WTC11 (cell line): ENCODE data around the gene GRK6. TPM values are rescaled to one million over a fixed set of nuclear protein-coding genes. Genes with fewer than 3 reads are reported as not detected.
A peak's percentile ranks its signal among the peaks of the same experiment; 100 is the strongest.

Experiments used
- ATAC-seq: fragments of 200-7000 bp; cut with Tn5 transposase; 2 replicates; pipeline ENCODE4 v1.10.0; 2021; ENCODE audit warnings: mild to moderate bottlenecking, moderate library complexity
- CTCF ChIA-PET: fragments of 300-600 bp; sonication (Branson Sonifier 250); formaldehyde crosslinking; loops from one replicate; lab custom pipeline; 2021; ENCODE audit warnings: antibody characterized with exemption; lab: Charles Lee
- POLR2A ChIA-PET: fragments of 350-600 bp; sonication (Branson Sonifier 250); formaldehyde crosslinking; loops from one replicate; lab custom pipeline; 2021; ENCODE audit warnings: antibody characterized with exemption; lab: Charles Lee
- DNase-seq: peaks from one replicate; pipeline ENCODE4 v3.0.0; 2021; ENCODE audit warnings: low spot score
- H3K27ac Mint-ChIP-seq: 2 replicates; pipeline ENCODE4 v1.8.0; 2021; ENCODE audit warnings: mixed read lengths
- H3K27me3 Mint-ChIP-seq: 2 replicates; pipeline ENCODE4 v1.8.0; 2021; ENCODE audit warnings: low read depth, mild to moderate bottlenecking, moderate library complexity, mixed read lengths
- H3K36me3 Mint-ChIP-seq: 2 replicates; pipeline ENCODE4 v1.8.0; 2021; ENCODE audit warnings: mixed read lengths
- H3K4me1 Mint-ChIP-seq: 2 replicates; pipeline ENCODE4 v1.8.0; 2022; ENCODE audit warnings: mixed read lengths
- H3K4me3 Mint-ChIP-seq: 2 replicates; pipeline ENCODE4 v1.8.0; 2021; ENCODE audit warnings: mild to moderate bottlenecking, moderate library complexity, mixed read lengths
- H3K9me3 Mint-ChIP-seq: 2 replicates; pipeline ENCODE4 v1.8.0; 2021; ENCODE audit warnings: mixed read lengths
- AR ChIP-seq: fragments of 250-450 bp; sonication (Bioruptor Pico); IDR thresholded peaks from 2 replicates; pipeline ENCODE4 v1.9.0; 2021; ENCODE audit warnings: mild to moderate bottlenecking
- CREB1 ChIP-seq: sonication (generic); formaldehyde crosslinking; IDR thresholded peaks from 2 replicates; pipeline ENCODE4 v1.8.0; 2023; ENCODE audit warnings: mild to moderate bottlenecking, missing genetic modification reagents
- CTCF ChIP-seq: fragments of 200-600 bp; IDR thresholded peaks from 2 replicates; pipeline ENCODE4 v1.8.0; 2022; ENCODE audit warnings: antibody characterized with exemption
- EMX1 ChIP-seq: fragments of 250-450 bp; sonication (Bioruptor Pico); IDR thresholded peaks from 2 replicates; pipeline ENCODE4 v1.8.0; 2021; ENCODE audit warnings: mild to moderate bottlenecking
- ERG ChIP-seq: fragments of 250-450 bp; sonication (Bioruptor Pico); IDR thresholded peaks from 2 replicates; pipeline ENCODE4 v1.8.0; 2021; ENCODE audit warnings: mild to moderate bottlenecking
- ESRRA ChIP-seq: sonication (generic); formaldehyde crosslinking; IDR thresholded peaks from 2 replicates; pipeline ENCODE4 v1.8.1; 2022; ENCODE audit warnings: mild to moderate bottlenecking, missing genetic modification reagents, borderline replicate concordance
- ETV6 ChIP-seq: sonication (generic); formaldehyde crosslinking; IDR thresholded peaks from 2 replicates; pipeline ENCODE4 v1.8.1; 2022; ENCODE audit warnings: mild to moderate bottlenecking, missing genetic modification reagents
- FOXJ3 ChIP-seq: sonication (generic); formaldehyde crosslinking; IDR thresholded peaks from 2 replicates; pipeline ENCODE4 v1.9.0; 2021; ENCODE audit warnings: missing genetic modification reagents, mild to moderate bottlenecking, borderline replicate concordance
- FOXK1 ChIP-seq: sonication (generic); formaldehyde crosslinking; IDR thresholded peaks from 2 replicates; pipeline ENCODE4 v1.8.0; 2022; ENCODE audit warnings: mild to moderate bottlenecking, moderate library complexity, missing genetic modification reagents
- FOXP4 ChIP-seq: sonication (generic); formaldehyde crosslinking; IDR thresholded peaks from 2 replicates; pipeline ENCODE4 v1.8.0; 2022; ENCODE audit warnings: mild to moderate bottlenecking, missing genetic modification reagents
- GABPB1 ChIP-seq: sonication (generic); formaldehyde crosslinking; IDR thresholded peaks from 2 replicates; pipeline ENCODE4 v1.8.1; 2023; ENCODE audit warnings: mild to moderate bottlenecking, missing genetic modification reagents
- HMGA2 ChIP-seq: fragments of 250-450 bp; sonication (Bioruptor Pico); IDR thresholded peaks from 2 replicates; pipeline ENCODE4 v1.4.0; 2021; ENCODE audit warnings: mild to moderate bottlenecking, moderate library complexity
- JAZF1 ChIP-seq: fragments of 250-450 bp; sonication (Bioruptor Pico); IDR thresholded peaks from 2 replicates; pipeline ENCODE4 v1.9.0; 2021; ENCODE audit warnings: moderate library complexity, mild to moderate bottlenecking, inconsistent platforms
- JUN ChIP-seq: sonication (generic); formaldehyde crosslinking; IDR thresholded peaks from 2 replicates; pipeline ENCODE4 v1.8.0; 2023; ENCODE audit warnings: mild to moderate bottlenecking, missing genetic modification reagents
- MAX ChIP-seq: sonication (generic); formaldehyde crosslinking; IDR thresholded peaks from 2 replicates; pipeline ENCODE4 v1.8.0; 2022; ENCODE audit warnings: mild to moderate bottlenecking, missing genetic modification reagents
- OVOL2 ChIP-seq: fragments of 250-450 bp; sonication (Bioruptor Pico); IDR thresholded peaks from 2 replicates; pipeline ENCODE4 v1.9.0; 2021; ENCODE audit warnings: mild to moderate bottlenecking, borderline replicate concordance
- RELA ChIP-seq: sonication (generic); formaldehyde crosslinking; IDR thresholded peaks from 2 replicates; pipeline ENCODE4 v1.8.1; 2022; ENCODE audit warnings: missing genetic modification reagents, mild to moderate bottlenecking, borderline replicate concordance
- TEAD4 ChIP-seq: sonication (generic); formaldehyde crosslinking; IDR thresholded peaks from 2 replicates; pipeline ENCODE4 v1.8.0; 2022; ENCODE audit warnings: mild to moderate bottlenecking, missing genetic modification reagents
- ZNF121 ChIP-seq: sonication (generic); formaldehyde crosslinking; IDR thresholded peaks from 2 replicates; pipeline ENCODE4 v1.8.0; 2023; ENCODE audit warnings: missing genetic modification reagents
- ZNF232 ChIP-seq: sonication (generic); formaldehyde crosslinking; IDR thresholded peaks from 2 replicates; pipeline ENCODE4 v1.8.0; 2022; ENCODE audit warnings: mild to moderate bottlenecking, missing genetic modification reagents
- ZNF281 ChIP-seq: sonication (generic); formaldehyde crosslinking; IDR thresholded peaks from 2 replicates; pipeline ENCODE4 v1.8.0; 2023; ENCODE audit warnings: mild to moderate bottlenecking, missing genetic modification reagents
- ZNF671 ChIP-seq: fragments of 250-450 bp; sonication (Bioruptor Pico); IDR thresholded peaks from 2 replicates; pipeline ENCODE4 v1.8.0; 2021; ENCODE audit warnings: mild to moderate bottlenecking
- total RNA-seq: library from RNA; stranded (reverse); gene quantifications from 3 replicates; pipeline ENCODE4 v1.2.3, GENCODE V29; 2021

Gene GRK6
- total RNA-seq, 1 experiment from 2014 or later: 69.2 TPM

GRCh38 chr5:177402271-177403043 lies 24.0 kb upstream of the GRK6 start (continued):
- peak; percentile 96 for TF ChIP-seq FOXP4 (CRISPR knock-in tag)
- no peak for TF ChIP-seq ERG (CRISPR knock-in tag)
- peak; percentile 80; the same call in 1 of the 2 replicates for TF ChIP-seq ESRRA
- no peak for TF ChIP-seq GABPB1 (CRISPR knock-in tag)
- 0 out of 2 replicates have a peak, but pooled peaks have one; percentile 83 for TF ChIP-seq JUN (CRISPR knock-in tag)
- peak; percentile 100 for TF ChIP-seq MAX
- no peak for TF ChIP-seq HMGA2 (CRISPR knock-in tag)
- TF ChIP-seq JAZF1 (CRISPR knock-in tag): no peak
- TF ChIP-seq ZNF671 (CRISPR knock-in tag): no peak
- no peak for TF ChIP-seq FOXJ3 (CRISPR knock-in tag)
- peak; percentile 92 for TF ChIP-seq CREB1
- TF ChIP-seq ZNF281 (CRISPR knock-in tag): peak; percentile 96
- no peak for TF ChIP-seq EMX1 (CRISPR knock-in tag)
- TF ChIP-seq ZNF121: no peak
- no peak for TF ChIP-seq OVOL2 (CRISPR knock-in tag)

- DNase-seq (peak; percentile 50), ATAC-seq (peak; percentile 4)
- Mint-ChIP-seq H3K36me3 (no peaks in the 10 kb centered on the region), H3K9me3 (no peaks in the 10 kb centered on the region), H3K4me3 (peak overlapping the region; percentile 84), H3K27me3 (peaks cover 75% of the 10 kb centered on the region), H3K4me1 (peaks cover 9% of the 10 kb centered on the region), H3K27ac (no peak overlapping the region)
- ChIA-PET CTCF (interaction anchor here (0.6 to 7.9 kb wide), 34 partner anchors 9 to 291 kb away, joined by 3 to 202 read pairs (median 8); partner anchors contain the start of genes DDX41, DOK3, GRK6 and LMAN2), POLR2A (interaction anchor here (0.8 to 4.1 kb wide), 13 partner anchors 10 to 51 kb away, joined by 3 to 38 read pairs (median 4); partner anchors contain the start of genes GRK6 and PRR7)
- TF ChIP-seq AR (no peak), FOXK1 (CRISPR knock-in tag) (peak; percentile 35; the same call in 1 of the 2 replicates), ESRRA (no peak), ETV6 (CRISPR knock-in tag) (peak; percentile 24; the same call in 1 of the 2 replicates), TEAD4 (CRISPR knock-in tag) (no peak), HMGA2 (CRISPR knock-in tag) (no peak), FOXP4 (CRISPR knock-in tag) (peak; percentile 20; the same call in 1 of the 2 replicates), RELA (CRISPR knock-in tag) (peak; percentile 52; the same call in 1 of the 2 replicates), ZNF232 (CRISPR knock-in tag) (no peak), CTCF (no peak)
These were observed 23.2 kb upstream of the GRK6 start for GRCh38 chr5:177403102-177403791.
